HFF-Myc (cell line): ENCODE measurements around the gene OR5J2.
"Not testable (repeated sequence)": the region's sequence is repeated elsewhere in the genome, so short reads cannot be mapped to it uniquely, and the experiment has no call there.

Experiments used
- DNase-seq: peaks from one replicate; pipeline ENCODE4 v3.0.0-alpha.2; 2011; ENCODE audit warnings: low read depth; ENCODE audit errors: extremely low read depth
- H3K4me3 ChIP-seq: replicated peaks from 2 replicates; pipeline ENCODE4 v1.5.1; 2011; ENCODE audit warnings: low read depth, mild to moderate bottlenecking, control low read depth, low read length
- TF ChIP-seq, protein P1 (sequence below): IDR thresholded peaks from 2 replicates; pipeline ENCODE4 v1.5.1; 2012; ENCODE audit warnings: mild to moderate bottlenecking, low read depth, low read length, control low read depth; ENCODE audit errors: missing control alignments

The OR5J2 gene

DNA sequence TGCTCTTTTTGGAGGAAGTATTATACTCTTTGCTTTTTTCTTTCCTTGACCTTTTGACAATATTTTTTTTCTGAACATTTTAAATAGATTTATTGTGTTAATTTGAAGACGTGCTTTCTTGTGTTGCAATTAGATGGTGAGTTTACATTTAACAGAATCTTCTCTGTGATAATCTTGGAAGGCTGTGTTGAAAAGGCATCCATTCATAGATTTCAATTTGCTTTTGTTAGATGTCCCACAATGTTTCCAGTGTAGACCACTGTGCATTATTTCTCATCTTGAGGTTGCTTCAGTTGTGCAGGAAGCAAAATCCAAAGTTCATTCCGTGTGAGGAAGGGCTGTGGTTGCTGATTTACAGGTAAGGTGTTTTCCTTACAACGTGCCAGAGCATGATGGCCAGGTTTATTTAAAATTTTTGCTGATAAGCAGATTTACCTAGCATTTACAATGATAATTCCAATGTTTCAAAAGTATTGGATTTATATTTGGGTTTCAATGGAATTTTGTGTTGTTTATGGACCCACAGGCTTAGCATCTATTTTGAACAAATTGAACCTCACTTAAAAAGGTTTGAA is 4.1 kb upstream of the OR5J2 start:
- DNase-seq: no peak
- no peak overlapping the region for H3K4me3 ChIP-seq
- TF ChIP-seq, protein P1, sequence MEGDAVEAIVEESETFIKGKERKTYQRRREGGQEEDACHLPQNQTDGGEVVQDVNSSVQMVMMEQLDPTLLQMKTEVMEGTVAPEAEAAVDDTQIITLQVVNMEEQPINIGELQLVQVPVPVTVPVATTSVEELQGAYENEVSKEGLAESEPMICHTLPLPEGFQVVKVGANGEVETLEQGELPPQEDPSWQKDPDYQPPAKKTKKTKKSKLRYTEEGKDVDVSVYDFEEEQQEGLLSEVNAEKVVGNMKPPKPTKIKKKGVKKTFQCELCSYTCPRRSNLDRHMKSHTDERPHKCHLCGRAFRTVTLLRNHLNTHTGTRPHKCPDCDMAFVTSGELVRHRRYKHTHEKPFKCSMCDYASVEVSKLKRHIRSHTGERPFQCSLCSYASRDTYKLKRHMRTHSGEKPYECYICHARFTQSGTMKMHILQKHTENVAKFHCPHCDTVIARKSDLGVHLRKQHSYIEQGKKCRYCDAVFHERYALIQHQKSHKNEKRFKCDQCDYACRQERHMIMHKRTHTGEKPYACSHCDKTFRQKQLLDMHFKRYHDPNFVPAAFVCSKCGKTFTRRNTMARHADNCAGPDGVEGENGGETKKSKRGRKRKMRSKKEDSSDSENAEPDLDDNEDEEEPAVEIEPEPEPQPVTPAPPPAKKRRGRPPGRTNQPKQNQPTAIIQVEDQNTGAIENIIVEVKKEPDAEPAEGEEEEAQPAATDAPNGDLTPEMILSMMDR: no peak

DNA sequence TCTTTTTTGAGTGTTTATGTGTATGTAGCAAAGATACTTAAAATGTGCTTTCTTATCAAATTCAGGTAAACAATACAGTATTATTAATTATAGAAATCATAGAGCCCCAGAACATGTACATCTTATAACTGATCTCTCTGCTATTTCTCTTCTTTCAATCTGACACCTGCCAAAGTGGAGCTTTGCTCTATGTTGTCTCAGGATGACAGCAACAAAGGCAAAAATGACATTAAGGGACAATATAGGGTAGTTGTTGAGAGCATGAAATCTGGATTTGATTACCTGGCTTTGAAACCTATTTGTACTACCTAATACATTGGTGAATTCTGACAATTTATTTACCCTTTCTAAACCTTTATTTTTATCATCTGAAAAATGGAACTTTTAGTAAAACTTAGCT is 7.0 kb downstream of the OR5J2 start:
- DNase-seq: no peak
- H3K4me3 ChIP-seq: no peak overlapping the region
- TF ChIP-seq, protein P1: no peak

DNA sequence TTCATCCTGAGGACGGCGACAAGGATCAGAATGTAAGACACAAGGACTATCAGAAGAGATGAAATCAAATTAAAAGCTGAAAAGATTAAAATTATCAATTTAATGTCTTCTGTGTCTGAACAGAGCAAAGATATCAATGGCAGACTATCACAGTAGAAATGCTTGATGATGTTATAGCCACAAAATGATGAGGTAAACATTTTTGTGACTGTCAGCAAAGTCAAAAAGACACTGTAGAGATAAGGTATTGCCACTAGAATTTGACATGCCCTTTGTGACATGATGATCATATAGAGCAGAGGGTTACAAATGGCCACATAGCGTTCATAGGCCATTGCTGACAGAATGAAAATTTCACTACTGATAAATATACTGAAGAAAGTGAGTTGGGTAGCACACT is 12.2 kb downstream of the OR5J2 start:
- no peak overlapping the region for H3K4me3 ChIP-seq

DNA sequence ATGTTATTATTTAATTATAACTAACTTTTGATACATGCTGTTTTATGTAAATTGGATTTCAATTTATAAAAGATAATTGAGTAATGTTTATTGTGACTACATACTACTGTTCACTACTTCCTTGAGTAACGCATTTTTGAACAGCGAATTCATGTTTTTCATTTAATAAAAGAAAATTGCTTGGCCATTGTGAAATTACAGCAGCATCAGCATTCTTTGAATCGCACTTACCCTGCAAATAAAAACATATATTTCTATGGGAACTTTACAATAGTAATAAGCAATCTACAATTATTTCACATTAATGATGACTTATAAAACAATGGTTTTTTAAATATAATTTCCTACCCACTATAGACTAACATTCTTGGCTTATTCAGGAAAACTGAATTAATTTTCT is 20.3 kb downstream of the OR5J2 start:
- TF ChIP-seq, protein P1: no peak
- no peak overlapping the region for H3K4me3 ChIP-seq
- DNase-seq: no peak

More for the DNA sequence above, 12.2 kb downstream of the OR5J2 start:
- DNase-seq: no peak
- TF ChIP-seq, protein P1: no peak

DNA sequence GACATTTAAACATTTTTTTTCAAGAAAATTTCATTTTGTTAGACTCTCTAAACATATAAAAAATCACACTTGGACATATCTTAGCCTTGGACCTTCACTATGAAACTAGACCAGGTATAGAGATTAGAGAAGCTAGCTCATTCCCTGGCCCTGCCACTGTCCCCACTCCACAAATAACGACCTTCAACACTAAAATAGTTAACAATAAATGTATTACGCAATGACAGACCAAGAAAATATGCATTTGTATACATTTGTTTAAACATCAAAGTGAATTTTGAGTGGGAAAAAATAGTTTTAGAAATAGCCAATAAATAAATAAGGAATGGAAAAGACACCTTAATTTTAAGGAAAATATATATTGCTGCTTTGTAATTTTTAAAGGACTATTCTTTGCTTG is 20.9 kb downstream of the OR5J2 start:
- H3K4me3 ChIP-seq: no peak overlapping the region
- DNase-seq: no peak
- TF ChIP-seq, protein P1: no peak

DNA sequence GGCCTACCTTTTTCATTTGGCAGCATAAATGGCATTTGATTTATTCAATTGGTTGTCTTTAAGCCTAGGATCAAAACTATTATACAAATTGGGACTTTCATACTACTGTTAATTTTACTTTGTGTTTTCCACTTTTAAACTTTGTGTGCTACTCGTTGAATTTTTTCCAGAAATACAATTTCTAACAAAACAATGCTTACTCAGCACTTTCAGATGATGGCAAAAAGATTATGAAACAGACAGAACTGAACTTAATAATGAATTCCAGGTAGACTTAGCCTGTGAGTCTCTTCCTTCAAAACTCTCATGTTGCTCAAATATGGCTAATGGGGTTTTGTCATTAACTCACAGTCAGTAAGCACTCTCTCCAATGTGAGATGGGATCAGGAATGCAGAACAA is 31.4 kb downstream of the OR5J2 start:
- H3K4me3 ChIP-seq: no peak overlapping the region
- TF ChIP-seq, protein P1: no peak
- no peak for DNase-seq

DNA sequence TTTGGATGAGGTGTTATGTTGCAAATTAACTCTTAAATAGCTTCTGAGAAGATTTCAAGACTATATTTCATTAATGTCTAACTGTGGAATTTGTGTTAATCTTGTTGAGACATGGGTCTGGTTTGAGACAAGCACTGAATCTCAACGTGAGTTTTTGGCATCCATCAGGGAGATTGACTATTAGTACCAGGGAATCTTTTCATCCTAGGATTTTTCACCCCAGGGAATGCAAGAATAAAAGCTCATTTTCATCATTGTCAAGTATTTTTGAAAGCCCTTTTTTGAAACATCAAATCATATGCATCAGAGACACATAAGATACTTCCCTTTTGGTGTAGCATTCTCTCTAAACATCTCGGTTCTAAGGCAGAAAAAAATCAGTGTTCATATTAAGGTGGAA is 38.1 kb downstream of the OR5J2 start:
- TF ChIP-seq, protein P1: no peak
- H3K4me3 ChIP-seq: no peak overlapping the region
- DNase-seq: no peak

DNA sequence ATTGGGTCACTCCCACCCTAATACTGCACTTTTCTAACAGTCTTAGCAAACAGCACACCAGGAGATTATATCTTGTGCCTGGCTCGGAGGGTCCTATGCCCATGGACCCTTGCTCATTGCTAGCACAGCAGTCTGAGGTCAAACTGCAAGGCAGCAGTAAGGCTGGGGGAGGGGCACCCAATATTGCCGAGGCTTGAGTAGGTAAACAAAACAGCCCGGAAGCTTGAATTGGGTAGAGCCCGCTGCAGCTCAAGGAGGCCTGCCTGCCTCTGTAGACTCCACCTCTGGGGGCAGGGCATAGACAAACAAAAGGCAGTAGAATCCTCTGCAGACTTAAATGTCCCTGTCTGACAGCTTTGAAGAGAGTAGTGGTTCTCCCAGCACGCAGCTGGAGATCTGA is 43.3 kb downstream of the OR5J2 start:
- not testable (repeated sequence) for DNase-seq

More for the DNA sequence above, 43.3 kb downstream of the OR5J2 start:
- H3K4me3 ChIP-seq: not testable (repeated sequence)
